ENCODE data around the gene PRELID3B. TPM values are rescaled to one million over a fixed set of nuclear protein-coding genes. Genes with fewer than 3 reads are reported as not detected.

The PRELID3B gene
- total and polyA plus RNA-seq, 2 of the 13 experiments (the other 11 are each of a cell fraction or from before 2014, with no cell fraction given) = 23.3 to 42.6 TPM

DNA sequence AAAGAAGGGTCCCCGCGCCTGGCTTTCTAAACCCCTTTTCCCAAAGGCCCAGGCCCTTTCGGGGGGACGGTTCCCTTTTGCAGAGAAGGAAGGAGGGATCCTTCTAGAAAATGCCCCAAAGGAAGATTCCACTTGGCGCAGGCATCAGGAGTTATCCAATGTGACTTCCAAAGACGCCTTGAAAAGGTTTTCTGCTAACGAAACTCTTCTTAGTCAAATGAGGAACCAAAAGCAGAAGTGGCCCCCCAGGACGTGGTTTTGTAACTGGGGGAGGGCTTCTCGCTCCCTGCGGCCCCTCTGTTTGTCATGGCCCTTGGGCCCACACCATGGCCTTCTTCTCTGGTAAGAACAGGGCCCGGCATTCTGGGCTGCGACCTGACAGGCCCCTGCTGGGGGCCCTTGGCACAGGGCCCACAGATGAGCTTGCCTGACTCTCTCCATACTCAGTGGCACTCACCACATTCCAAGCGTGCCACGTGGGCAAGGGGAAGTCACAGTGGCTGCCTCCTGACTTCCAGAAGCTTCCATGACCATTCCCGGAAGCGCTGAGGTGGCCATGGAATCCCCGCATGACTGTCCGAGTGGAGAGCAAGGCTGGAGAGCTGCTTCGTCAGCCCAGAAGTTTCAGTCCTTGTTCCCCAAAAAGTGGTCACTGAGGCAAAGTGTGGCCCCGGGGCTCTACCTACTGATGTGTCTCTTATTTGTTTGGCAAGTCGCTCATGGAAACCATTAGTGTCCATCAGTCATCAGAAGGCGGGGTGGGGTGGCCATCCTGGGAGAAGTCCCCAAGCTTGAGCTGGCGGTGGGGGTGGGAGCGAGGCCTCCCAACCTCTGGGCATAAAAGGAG, 34.7 kb downstream of the PRELID3B start:
- DNase-seq (ENCODE audit: low spot score) = no peak
- no peak for FAIRE-seq
- H3K4me2 ChIP-seq (ENCODE audit: low read depth, low read length) = no peak overlapping the region

More for the DNA sequence above, 34.7 kb downstream of the PRELID3B start:
- no peak for ATAC-seq
- BruUV-seq (replicated peaks) = no TSS peak
- ChIA-PET POLR2A (interaction anchor here (3.9 kb wide), 1 partner anchor 24 kb away, joined by 19 read pairs; the partner anchor contains the start of gene ATP5F1E), CTCF (ENCODE audit: low intra/inter-chr PET ratio, low total read pairs) (no interaction called here)
- Histone ChIP-seq H2AFZ (ENCODE audit: low read length) (no peak overlapping the region), H3K4me3 (replicated peaks in 1 of 3; ENCODE audit: insufficient read depth in 1 of 3, low read depth in 2 of 3, low read length in 3 of 3) (no peak overlapping the region), H3K4me1 (ENCODE audit: insufficient read depth, low read length) (peaks cover 93% of the 10 kb centered on the region), H4K20me1 (ENCODE audit: insufficient read depth, low read length) (no peaks in the 10 kb centered on the region), H3K36me3 (replicated peaks in 1 of 2; ENCODE audit: control insufficient read depth in 1 of 2, insufficient read depth in 2 of 2, low read length in 2 of 2) (no peaks in the 10 kb centered on the region), H3K79me2 (ENCODE audit: insufficient read depth, low read length) (peaks cover 3% of the 10 kb centered on the region), H3K27me3 (ENCODE audit: control insufficient read depth in 1 of 2, insufficient read depth in 2 of 2, low read length in 2 of 2) (peaks cover 0 to 14% of the 10 kb centered on the region in 2 experiments; a peak in 2 of 5 replicates), H3K9me3 (ENCODE audit: low read length) (no peaks in the 10 kb centered on the region), H3K27ac (ENCODE audit: extremely low read length, insufficient read depth, low read length) (no peak overlapping the region), H3K9ac (ENCODE audit: insufficient read depth, low read depth, low read length) (no peak overlapping the region)
- in situ Hi-C loops (cut with HindIII; ENCODE audit: extremely low pct_ligation_motif_present, low pct_unique_long_range_greater_than_20kb) = no loop called here
- WGBS (ENCODE audit: low lambda C conversion rate) = 86% methylated on average over 24 of the region's 24 CpGs
- intact Hi-C loops (cut with micrococcal nuclease; ENCODE audit: unreplicated experiment) = no loop called here
- TF ChIP-seq, protein P1, sequence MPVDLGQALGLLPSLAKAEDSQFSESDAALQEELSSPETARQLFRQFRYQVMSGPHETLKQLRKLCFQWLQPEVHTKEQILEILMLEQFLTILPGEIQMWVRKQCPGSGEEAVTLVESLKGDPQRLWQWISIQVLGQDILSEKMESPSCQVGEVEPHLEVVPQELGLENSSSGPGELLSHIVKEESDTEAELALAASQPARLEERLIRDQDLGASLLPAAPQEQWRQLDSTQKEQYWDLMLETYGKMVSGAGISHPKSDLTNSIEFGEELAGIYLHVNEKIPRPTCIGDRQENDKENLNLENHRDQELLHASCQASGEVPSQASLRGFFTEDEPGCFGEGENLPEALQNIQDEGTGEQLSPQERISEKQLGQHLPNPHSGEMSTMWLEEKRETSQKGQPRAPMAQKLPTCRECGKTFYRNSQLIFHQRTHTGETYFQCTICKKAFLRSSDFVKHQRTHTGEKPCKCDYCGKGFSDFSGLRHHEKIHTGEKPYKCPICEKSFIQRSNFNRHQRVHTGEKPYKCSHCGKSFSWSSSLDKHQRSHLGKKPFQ (CRISPR knock-in tag; IDR thresholded peaks at IDR 0.05; ENCODE audit: insufficient replicate concordance) = no peak
- TF ChIP-seq MTA1 (CRISPR knock-in tag; IDR thresholded peaks at IDR 0.05; ENCODE audit: borderline replicate concordance) (0 out of 2 replicates have a peak, but pooled peaks have one; percentile 33), IKZF1 (IDR thresholded peaks at IDR 0.05) (no peak), ATAD3A (CRISPR knock-in tag; IDR thresholded peaks at IDR 0.05) (no peak), MAFG (CRISPR knock-in tag; IDR thresholded peaks at IDR 0.05) (0 out of 2 replicates have a peak, but pooled peaks have one; percentile 6), HNRNPL (IDR thresholded peaks at IDR 0.05; ENCODE audit: low read depth, low read length) (peak; percentile 77; the same call in 1 of the 2 replicates), ZNF724P (CRISPR knock-in tag; IDR thresholded peaks at IDR 0.05; ENCODE audit: borderline replicate concordance) (no peak)
- TF ChIP-seq, protein P2, sequence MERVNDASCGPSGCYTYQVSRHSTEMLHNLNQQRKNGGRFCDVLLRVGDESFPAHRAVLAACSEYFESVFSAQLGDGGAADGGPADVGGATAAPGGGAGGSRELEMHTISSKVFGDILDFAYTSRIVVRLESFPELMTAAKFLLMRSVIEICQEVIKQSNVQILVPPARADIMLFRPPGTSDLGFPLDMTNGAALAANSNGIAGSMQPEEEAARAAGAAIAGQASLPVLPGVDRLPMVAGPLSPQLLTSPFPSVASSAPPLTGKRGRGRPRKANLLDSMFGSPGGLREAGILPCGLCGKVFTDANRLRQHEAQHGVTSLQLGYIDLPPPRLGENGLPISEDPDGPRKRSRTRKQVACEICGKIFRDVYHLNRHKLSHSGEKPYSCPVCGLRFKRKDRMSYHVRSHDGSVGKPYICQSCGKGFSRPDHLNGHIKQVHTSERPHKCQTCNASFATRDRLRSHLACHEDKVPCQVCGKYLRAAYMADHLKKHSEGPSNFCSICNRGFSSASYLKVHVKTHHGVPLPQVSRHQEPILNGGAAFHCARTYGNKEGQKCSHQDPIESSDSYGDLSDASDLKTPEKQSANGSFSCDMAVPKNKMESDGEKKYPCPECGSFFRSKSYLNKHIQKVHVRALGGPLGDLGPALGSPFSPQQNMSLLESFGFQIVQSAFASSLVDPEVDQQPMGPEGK (CRISPR knock-in tag; IDR thresholded peaks at IDR 0.05) = peak; percentile 42; the same call in 1 of the 2 replicates
- TF ChIP-seq, protein P3, sequence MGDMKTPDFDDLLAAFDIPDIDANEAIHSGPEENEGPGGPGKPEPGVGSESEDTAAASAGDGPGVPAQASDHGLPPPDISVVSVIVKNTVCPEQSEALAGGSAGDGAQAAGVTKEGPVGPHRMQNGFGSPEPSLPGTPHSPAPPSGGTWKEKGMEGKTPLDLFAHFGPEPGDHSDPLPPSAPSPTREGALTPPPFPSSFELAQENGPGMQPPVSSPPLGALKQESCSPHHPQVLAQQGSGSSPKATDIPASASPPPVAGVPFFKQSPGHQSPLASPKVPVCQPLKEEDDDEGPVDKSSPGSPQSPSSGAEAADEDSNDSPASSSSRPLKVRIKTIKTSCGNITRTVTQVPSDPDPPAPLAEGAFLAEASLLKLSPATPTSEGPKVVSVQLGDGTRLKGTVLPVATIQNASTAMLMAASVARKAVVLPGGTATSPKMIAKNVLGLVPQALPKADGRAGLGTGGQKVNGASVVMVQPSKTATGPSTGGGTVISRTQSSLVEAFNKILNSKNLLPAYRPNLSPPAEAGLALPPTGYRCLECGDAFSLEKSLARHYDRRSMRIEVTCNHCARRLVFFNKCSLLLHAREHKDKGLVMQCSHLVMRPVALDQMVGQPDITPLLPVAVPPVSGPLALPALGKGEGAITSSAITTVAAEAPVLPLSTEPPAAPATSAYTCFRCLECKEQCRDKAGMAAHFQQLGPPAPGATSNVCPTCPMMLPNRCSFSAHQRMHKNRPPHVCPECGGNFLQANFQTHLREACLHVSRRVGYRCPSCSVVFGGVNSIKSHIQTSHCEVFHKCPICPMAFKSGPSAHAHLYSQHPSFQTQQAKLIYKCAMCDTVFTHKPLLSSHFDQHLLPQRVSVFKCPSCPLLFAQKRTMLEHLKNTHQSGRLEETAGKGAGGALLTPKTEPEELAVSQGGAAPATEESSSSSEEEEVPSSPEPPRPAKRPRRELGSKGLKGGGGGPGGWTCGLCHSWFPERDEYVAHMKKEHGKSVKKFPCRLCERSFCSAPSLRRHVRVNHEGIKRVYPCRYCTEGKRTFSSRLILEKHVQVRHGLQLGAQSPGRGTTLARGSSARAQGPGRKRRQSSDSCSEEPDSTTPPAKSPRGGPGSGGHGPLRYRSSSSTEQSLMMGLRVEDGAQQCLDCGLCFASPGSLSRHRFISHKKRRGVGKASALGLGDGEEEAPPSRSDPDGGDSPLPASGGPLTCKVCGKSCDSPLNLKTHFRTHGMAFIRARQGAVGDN (CRISPR knock-in tag; IDR thresholded peaks at IDR 0.05) = peak; percentile 61

Measured in HepG2 (cell line).